OCI-LY3 (cell line): Measurements from ENCODE around the gene ABCD4.

Source experiments
- H2AFZ ChIP-seq: fragments of 200-600, 300-600 bp; shearing (Covaris generic); 2 replicates; pipeline ENCODE4 v1.6.0; 2014; ENCODE audit warnings: antibody characterized with exemption, low read depth, low read length
- H3K27ac ChIP-seq: fragments of 200-600, 300-600 bp; sonication (generic); 2 replicates; pipeline ENCODE4 v1.5.1; 2014; ENCODE audit warnings: mild to moderate bottlenecking, low read length, moderate library complexity, mixed read lengths
- H3K27me3 ChIP-seq: fragments of 200-600, 300-600 bp; sonication (generic); 2 replicates; pipeline ENCODE4 v1.6.1; 2014; ENCODE audit warnings: low read depth, low read length, mixed read lengths
- H3K36me3 ChIP-seq: fragments of 200-600, 300-600 bp; sonication (generic); replicated peaks from 2 replicates; pipeline ENCODE3; 2014; ENCODE audit warnings: low read depth, low read length, mixed read lengths
- H3K4me1 ChIP-seq: fragments of 300-600, 200-600 bp; sonication (generic); 2 replicates; pipeline ENCODE4 v1.6.1; 2014; ENCODE audit warnings: low read length, mixed read lengths
- H3K4me2 ChIP-seq: fragments of 200-600, 300-600 bp; sonication (generic); 2 replicates; pipeline ENCODE4 v1.6.1; 2014; ENCODE audit warnings: low read length, mixed read lengths
- H3K4me3 ChIP-seq: fragments of 300-600, 200-600 bp; sonication (generic); 2 replicates; pipeline ENCODE4 v1.5.1; 2014; ENCODE audit warnings: antibody characterized with exemption, mild to moderate bottlenecking, low read length, moderate library complexity
- H3K79me2 ChIP-seq: fragments of 300-600, 200-600 bp; shearing (Covaris generic); 2 replicates; pipeline ENCODE4 v1.6.1; 2014; ENCODE audit warnings: mild to moderate bottlenecking, low read length, mixed read lengths
- H3K9ac ChIP-seq: fragments of 300-600, 200-600 bp; shearing (Covaris generic); 2 replicates; pipeline ENCODE4 v1.6.0; 2014; ENCODE audit warnings: mild to moderate bottlenecking, low read length, moderate library complexity
- H3K9me3 ChIP-seq: fragments of 200-600, 300-600 bp; shearing (Covaris generic); 2 replicates; pipeline ENCODE4 v1.6.1; 2014; ENCODE audit warnings: low read length, mixed read lengths; ENCODE audit not compliant: insufficient read depth
- H4K20me1 ChIP-seq: fragments of 200-600, 300-600 bp; sonication (generic); 2 replicates; pipeline ENCODE4 v1.6.1; 2016; ENCODE audit warnings: low read length, mixed read lengths; ENCODE audit not compliant: insufficient read depth
- CTCF ChIP-seq: fragments of 200-600, 300-600 bp; sonication (generic); IDR thresholded peaks from 2 replicates; pipeline ENCODE4 v1.5.1; 2014; ENCODE audit warnings: antibody characterized with exemption, low read length, low read depth
- EZH2phosphoT487 ChIP-seq: fragments of 200-600 bp; shearing (Covaris generic); IDR thresholded peaks from 2 replicates; pipeline ENCODE4 v1.6.1; 2018; ENCODE audit warnings: antibody characterized with exemption, mixed run types, low read depth

Gene ABCD4

DNA sequence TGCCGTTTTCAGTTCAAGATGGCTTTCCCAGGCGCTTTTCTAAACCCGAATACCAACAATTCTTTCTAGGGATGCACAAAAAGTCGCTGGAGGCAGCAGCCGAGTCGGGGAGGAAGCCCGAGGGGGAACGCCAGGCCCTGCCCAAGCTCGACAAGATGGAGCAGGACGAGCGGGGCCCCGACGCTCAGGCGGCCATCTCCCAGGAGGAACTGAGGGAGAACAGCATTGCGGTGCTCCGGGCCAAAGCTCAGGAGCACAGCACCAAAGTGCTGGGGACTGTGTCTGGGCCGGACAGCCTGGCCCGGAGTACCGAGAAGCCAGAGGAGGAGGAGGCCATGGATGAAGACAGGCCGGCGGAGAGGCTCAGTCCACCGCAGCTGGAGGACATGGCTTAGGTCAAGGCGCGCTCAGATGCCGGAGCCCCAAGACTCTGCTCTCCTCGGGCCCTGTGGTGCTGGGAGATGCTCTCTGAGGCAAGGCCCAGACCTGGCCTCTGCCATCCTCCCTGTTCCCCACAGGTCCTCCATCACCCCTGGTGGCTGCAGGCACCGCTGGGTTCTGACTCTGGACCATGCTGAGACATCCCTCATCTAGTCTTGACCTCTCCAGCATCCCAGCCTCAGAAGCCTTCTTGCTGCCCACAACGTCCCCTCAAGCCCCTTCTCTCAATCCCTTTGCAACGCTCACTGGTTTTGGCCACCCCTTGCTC lies 42.1 kb downstream of the ABCD4 start:
- no peak overlapping the region for H2AFZ ChIP-seq
- H3K9ac ChIP-seq: no peak overlapping the region
- no peak overlapping the region for H3K4me3 ChIP-seq
- no peak for TF ChIP-seq CTCF
- no peak for TF ChIP-seq EZH2phosphoT487
- H3K27ac ChIP-seq: no peak overlapping the region
- H3K27me3 ChIP-seq: peaks cover 9% of the 10 kb centered on the region
- no peaks in the 10 kb centered on the region for H3K9me3 ChIP-seq
- no peaks in the 10 kb centered on the region for H3K36me3 ChIP-seq
- no peaks in the 10 kb centered on the region for H3K79me2 ChIP-seq
- no peaks in the 10 kb centered on the region for H4K20me1 ChIP-seq
- H3K4me1 ChIP-seq: 0 out of 2 replicates have a peak, but pooled peaks cover 6% of the 10 kb centered on the region
- no peak overlapping the region for H3K4me2 ChIP-seq

DNA sequence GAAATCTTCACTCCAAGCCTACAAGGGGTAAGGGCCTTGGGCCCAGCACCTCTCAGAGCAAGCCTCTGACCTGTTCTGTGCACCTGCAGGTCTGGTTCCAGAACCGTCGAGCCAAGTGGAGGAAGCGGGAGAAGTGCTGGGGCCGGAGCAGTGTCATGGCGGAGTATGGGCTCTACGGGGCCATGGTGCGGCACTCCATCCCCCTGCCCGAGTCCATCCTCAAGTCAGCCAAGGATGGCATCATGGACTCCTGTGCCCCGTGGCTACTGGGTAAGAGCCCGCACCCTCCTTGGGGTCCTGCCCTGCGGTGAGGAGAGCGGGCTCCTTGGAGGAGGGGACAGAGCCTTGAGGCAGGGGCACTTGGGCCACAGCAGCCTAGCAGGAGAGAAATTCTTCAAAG lies 43.2 kb downstream of the ABCD4 start:
- H3K36me3 ChIP-seq: no peaks in the 10 kb centered on the region
- TF ChIP-seq EZH2phosphoT487: no peak
- no peak for TF ChIP-seq CTCF
- H3K27ac ChIP-seq: no peak overlapping the region
- no peak overlapping the region for H3K4me3 ChIP-seq
- peaks cover 9% of the 10 kb centered on the region for H3K27me3 ChIP-seq
- H2AFZ ChIP-seq: no peak overlapping the region
- no peaks in the 10 kb centered on the region for H4K20me1 ChIP-seq
- H3K9me3 ChIP-seq: no peaks in the 10 kb centered on the region
- H3K79me2 ChIP-seq: no peaks in the 10 kb centered on the region
- no peak overlapping the region for H3K4me2 ChIP-seq
- 0 out of 2 replicates have a peak, but pooled peaks cover 6% of the 10 kb centered on the region for H3K4me1 ChIP-seq
- H3K9ac ChIP-seq: no peak overlapping the region

- no peaks in the 10 kb centered on the region for H4K20me1 ChIP-seq
- H3K27ac ChIP-seq: no peak overlapping the region
- peaks cover 9% of the 10 kb centered on the region for H3K27me3 ChIP-seq
- no peaks in the 10 kb centered on the region for H3K9me3 ChIP-seq
- no peak overlapping the region for H3K9ac ChIP-seq
- no peaks in the 10 kb centered on the region for H3K36me3 ChIP-seq
- no peak overlapping the region for H3K4me2 ChIP-seq
- no peak for TF ChIP-seq EZH2phosphoT487
- TF ChIP-seq CTCF: no peak
- H3K79me2 ChIP-seq: no peaks in the 10 kb centered on the region
- H3K4me3 ChIP-seq: no peak overlapping the region
- H2AFZ ChIP-seq: no peak overlapping the region
- 0 out of 2 replicates have a peak, but pooled peaks cover 6% of the 10 kb centered on the region for H3K4me1 ChIP-seq
Observed at GRCh38 chr14:74258764-74259035, 44.0 kb downstream of the ABCD4 start.

GRCh38 chr14:74257941-74258763 lies 44.6 kb downstream of the ABCD4 start:
- Histone ChIP-seq H4K20me1 (no peaks in the 10 kb centered on the region), H3K27me3 (peaks cover 9% of the 10 kb centered on the region), H3K4me3 (peak overlapping the region; percentile 84), H3K79me2 (no peaks in the 10 kb centered on the region), H3K27ac (no peak overlapping the region), H3K9ac (peak overlapping the region; percentile 63), H3K36me3 (no peaks in the 10 kb centered on the region), H3K4me1 (0 out of 2 replicates have a peak, but pooled peaks cover 6% of the 10 kb centered on the region), H3K9me3 (no peaks in the 10 kb centered on the region), H3K4me2 (peak overlapping the region; percentile 84), H2AFZ (peak overlapping the region; percentile 82)
- TF ChIP-seq EZH2phosphoT487: no peak
- no peak for TF ChIP-seq CTCF
